HepG2 (cell line): Measurements from ENCODE around the gene HK2. TPM values are rescaled to one million over a fixed set of nuclear protein-coding genes. Genes with fewer than 3 reads are reported as not detected.

ENCODE experiments used
- CEBPG ChIP-seq: IDR thresholded peaks from 2 replicates; pipeline ENCODE4 v1.6.1; 2016
- HNF1A ChIP-seq, 2 experiments: sonication (generic) in 1 of 2; formaldehyde crosslinking in 1 of 2; IDR thresholded peaks; 2 replicates each; pipeline versions ENCODE4 v1.4.0 to v1.6.1; 2016 to 2020; ENCODE audit warnings: borderline replicate concordance in 1 of 2, low read depth in 1 of 2, mild to moderate bottlenecking in 1 of 2, missing genetic modification reagents in 1 of 2
- NFE2L2 ChIP-seq: fragments of 150-350 bp; IDR thresholded peaks from 2 replicates; pipeline ENCODE4 v1.6.1; 2014; ENCODE audit warnings: low read length
- NFRKB ChIP-seq: fragments of 450-650 bp; IDR thresholded peaks from 2 replicates; pipeline ENCODE4 v1.6.1; 2017
- PITX1 ChIP-seq: sonication (generic); formaldehyde crosslinking; IDR thresholded peaks from 2 replicates; pipeline ENCODE4 v1.5.1; 2020; ENCODE audit warnings: mild to moderate bottlenecking, missing genetic modification reagents
- RXRB ChIP-seq: IDR thresholded peaks from 2 replicates; pipeline ENCODE4 v1.6.1; 2016; ENCODE audit warnings: borderline replicate concordance, missing genetic modification reagents, missing compliant biosample characterization
- TBX2 ChIP-seq: sonication (generic); formaldehyde crosslinking; IDR thresholded peaks from 2 replicates; pipeline ENCODE4 v1.5.0; 2020; ENCODE audit warnings: missing genetic modification reagents, mild to moderate bottlenecking, borderline replicate concordance
- ZFP36L2 ChIP-seq: sonication (generic); formaldehyde crosslinking; IDR thresholded peaks from 2 replicates; pipeline ENCODE4 v1.4.0; 2020; ENCODE audit warnings: missing genetic modification reagents
- ZNF432 ChIP-seq: sonication (generic); formaldehyde crosslinking; IDR thresholded peaks from 2 replicates; pipeline ENCODE4 v1.5.0; 2020; ENCODE audit warnings: missing genetic modification reagents, mild to moderate bottlenecking, borderline replicate concordance
- ZNF503 ChIP-seq: sonication (generic); formaldehyde crosslinking; IDR thresholded peaks from 2 replicates; pipeline ENCODE4 v1.4.0; 2020; ENCODE audit warnings: missing genetic modification reagents
- ZNF574 ChIP-seq: sonication (generic); formaldehyde crosslinking; IDR thresholded peaks from 2 replicates; pipeline ENCODE4 v1.4.0; 2020; ENCODE audit warnings: missing genetic modification reagents
- ZNF614 ChIP-seq: IDR thresholded peaks from 2 replicates; pipeline ENCODE4 v1.6.1; 2018; ENCODE audit warnings: missing biosample characterization, missing genetic modification reagents, inconsistent platforms, borderline replicate concordance
- ZNF652 ChIP-seq: IDR thresholded peaks from 2 replicates; pipeline ENCODE4 v1.6.1; 2016; ENCODE audit warnings: low read depth, borderline replicate concordance
- ZNF710 ChIP-seq: sonication (generic); formaldehyde crosslinking; IDR thresholded peaks from 2 replicates; pipeline ENCODE4 v1.5.0; 2020; ENCODE audit warnings: mild to moderate bottlenecking, missing genetic modification reagents, borderline replicate concordance
- ZNF782 ChIP-seq: sonication (generic); formaldehyde crosslinking; IDR thresholded peaks from 2 replicates; pipeline ENCODE4 v1.4.0; 2020; ENCODE audit warnings: missing genetic modification reagents, mild to moderate bottlenecking, borderline replicate concordance
- ZNF788 ChIP-seq: sonication (generic); formaldehyde crosslinking; IDR thresholded peaks from 2 replicates; pipeline ENCODE4 v1.5.0; 2020; ENCODE audit warnings: mild to moderate bottlenecking, missing genetic modification reagents, borderline replicate concordance
- ZSCAN21 ChIP-seq: sonication (generic); formaldehyde crosslinking; IDR thresholded peaks from 2 replicates; pipeline ENCODE4 v1.8.0; 2022; ENCODE audit warnings: mild to moderate bottlenecking, missing genetic modification reagents, moderate library complexity, borderline replicate concordance
- polyA plus RNA-seq, 8 experiments: library from polyadenylated mRNA; depleted of rRNA in 3 of 8; stranded (reverse) in 7 of 8; unstranded in 1 of 8; fragments of >200 nt; fragmentation: Illumina TruSeq in 4 of 8; extraction: Trizol in 4 of 8; gene quantifications; 2 replicates each; pipeline versions ENCODE4 v1.2.1 to v1.2.3, GENCODE V29; 2011 to 2016; ENCODE audit warnings: low read depth in 4 of 8, missing spikeins in 1 of 8, mixed read lengths in 1 of 8; ENCODE audit not compliant: insufficient read depth in 1 of 8
- total RNA-seq, 5 experiments: library from RNA; depleted of rRNA; stranded (reverse); fragments of >200 nt; fragmentation: Illumina TruSeq; extraction: Trizol; gene quantifications; 2 replicates each; pipeline ENCODE4 v1.2.3, GENCODE V29; 2016; ENCODE audit warnings: low read depth in 1 of 5

Gene HK2
- total and polyA plus RNA-seq, 2 of the 13 experiments (the other 11 are each of a cell fraction or from before 2014, with no cell fraction given): 13.2 to 101 TPM

GRCh38 chr2:74816540-74817303, 17.2 kb upstream of the HK2 start (continued):
- TF ChIP-seq ZNF710 (CRISPR knock-in tag) (peak; percentile 99), ZNF614 (peak; percentile 80), ZFP36L2 (peak; percentile 47; the same call in 1 of the 2 replicates), ZNF503 (CRISPR knock-in tag) (peak; percentile 27; the same call in 1 of the 2 replicates), ZNF574 (CRISPR knock-in tag) (peak; percentile 57; the same call in 1 of the 2 replicates), NFRKB (no peak), NFE2L2 (no peak), ZNF782 (no peak), ZSCAN21 (no peak; the same call in 1 of the 2 replicates), RXRB (CRISPR knock-in tag) (peak; percentile 83; the same call in 1 of the 2 replicates), ZNF652 (CRISPR knock-in tag) (no peak), TBX2 (CRISPR knock-in tag) (peak; percentile 96), ZNF432 (CRISPR knock-in tag) (no peak), PITX1 (CRISPR knock-in tag) (peak; percentile 95), HNF1A (IDR thresholded peaks at IDR 0.05; ENCODE audit: low read depth) (peak; percentile 84), HNF1A (CRISPR knock-in tag; IDR thresholded peaks at IDR 0.05; ENCODE audit: borderline replicate concordance) (peak; percentile 48; the same call in 1 of the 2 replicates), ZNF788 (CRISPR knock-in tag) (peak; percentile 70; the same call in 1 of the 2 replicates), CEBPG (CRISPR knock-in tag) (peak; percentile 70)
